Activated CD4-positive, alpha-beta T cell treated with anti-CD3 and anti-CD28 coated beads for 36 hours (primary cell): ENCODE data around the gene SCGB1D1. TPM values are rescaled to one million over a fixed set of nuclear protein-coding genes. Genes with fewer than 3 reads are reported as not detected.

ENCODE experiments used
- ATAC-seq: fragments of 200-7000 bp; cut with Tn5 transposase; one replicate; pipeline ENCODE4 v1.10.0; 2021; ENCODE audit warnings: mild to moderate bottlenecking, moderate library complexity
- CTCF ChIA-PET: fragments of 350-600 bp; sonication (Branson Sonifier 250); formaldehyde crosslinking; loops from one replicate; lab custom pipeline; 2021; ENCODE audit warnings: antibody characterized with exemption; lab: Charles Lee
- POLR2A ChIA-PET: fragments of 350-600 bp; sonication (Branson Sonifier 250); formaldehyde crosslinking; loops from one replicate; lab custom pipeline; 2021; ENCODE audit warnings: antibody characterized with exemption, inconsistent platforms; lab: Charles Lee
- DNase-seq: peaks from one replicate; pipeline ENCODE4 v3.0.0-alpha.2; 2020
- H3K27ac Mint-ChIP-seq: one replicate; pipeline ENCODE4 v1.8.0; 2021; ENCODE audit warnings: mixed read lengths
- H3K27me3 Mint-ChIP-seq: one replicate; pipeline ENCODE4 v1.8.0; 2021; ENCODE audit warnings: mixed read lengths
- H3K36me3 Mint-ChIP-seq: one replicate; pipeline ENCODE4 v1.8.0; 2021; ENCODE audit warnings: low read depth, mixed read lengths
- H3K4me1 Mint-ChIP-seq: one replicate; pipeline ENCODE4 v1.8.0; 2021; ENCODE audit warnings: mixed read lengths
- H3K4me3 Mint-ChIP-seq: one replicate; pipeline ENCODE4 v1.8.0; 2021; ENCODE audit warnings: mild to moderate bottlenecking, moderate library complexity, mixed read lengths
- H3K9me3 Mint-ChIP-seq: one replicate; pipeline ENCODE4 v1.8.0; 2021; ENCODE audit warnings: low read depth, mixed read lengths
- intact Hi-C, 2 experiments: fragments of 100-400 bp; cut with DNase I in 1 of 2; cut with micrococcal nuclease in 1 of 2; formaldehyde crosslinking; loops; one replicate each; pipeline versions ENCODE4 v1.14.2 to v1.15.1; 2022 to 2024; cut with DNase I, micrococcal nuclease
- total RNA-seq, 2 experiments: library from RNA; stranded (reverse); gene quantifications; one replicate each; pipeline ENCODE4 v1.2.3, GENCODE V29; 2021

Gene SCGB1D1
- total RNA-seq, 2 experiments from 2014 or later: not detected

DNA sequence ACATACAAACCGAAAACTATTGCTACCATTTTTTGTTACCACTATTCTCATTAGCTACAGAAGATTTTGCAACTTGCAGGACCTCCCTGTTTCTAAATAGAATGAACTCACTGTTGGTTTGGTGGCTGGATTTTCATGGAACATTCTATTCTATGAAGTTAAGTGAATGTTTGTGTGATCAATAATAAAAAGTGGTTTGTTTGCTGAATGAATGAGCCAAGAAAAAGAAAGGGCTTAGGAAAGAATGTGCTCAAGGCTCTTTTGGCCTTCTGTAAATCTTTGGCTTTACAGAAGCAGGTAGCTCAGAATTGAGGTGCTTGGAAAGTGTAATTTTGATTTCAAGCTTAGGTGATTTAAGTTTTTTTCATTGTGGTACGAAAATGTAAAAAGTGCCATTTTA lies 46.2 kb downstream of the SCGB1D1 start:
- no peak for ATAC-seq
- Mint-ChIP-seq H3K4me1 (no peaks in the 10 kb centered on the region), H3K36me3 (no peaks in the 10 kb centered on the region), H3K4me3 (no peak overlapping the region), H3K9me3 (no peaks in the 10 kb centered on the region), H3K27ac (no peak overlapping the region), H3K27me3 (peaks cover 35% of the 10 kb centered on the region)
- no peak for DNase-seq
- POLR2A ChIA-PET: no interaction called here
- intact Hi-C loops: no loop called here
- CTCF ChIA-PET: interaction anchor here (1.6 to 2.0 kb wide), 2 partner anchors 14 to 74 kb away, joined by 5 to 6 read pairs; no protein-coding TSS in a partner anchor

DNA sequence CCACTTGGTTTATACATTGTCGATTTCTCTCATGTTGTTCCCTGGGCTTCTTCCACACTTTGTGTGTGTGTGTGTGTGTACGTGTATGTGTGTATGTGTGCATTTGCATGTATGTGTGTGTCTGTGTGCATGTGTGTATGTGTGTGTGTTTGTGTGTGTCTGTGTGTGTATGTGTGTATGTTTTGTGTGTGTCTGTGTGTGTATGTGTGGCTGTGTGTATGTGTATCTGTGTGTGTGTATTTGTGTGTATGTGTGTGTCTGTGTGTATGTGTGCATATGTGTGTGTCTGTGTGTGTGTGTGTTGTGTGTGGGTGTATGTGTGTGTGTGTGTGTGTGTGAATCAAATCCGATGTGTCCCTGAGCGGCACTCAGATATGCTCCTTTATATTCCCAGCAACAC lies 47.5 kb downstream of the SCGB1D1 start:
- no peaks in the 10 kb centered on the region for H3K9me3 Mint-ChIP-seq
- H3K36me3 Mint-ChIP-seq: no peaks in the 10 kb centered on the region
- ChIA-PET CTCF (no interaction called here), POLR2A (no interaction called here)
- H3K27me3 Mint-ChIP-seq: peaks cover 37% of the 10 kb centered on the region
- H3K4me3 Mint-ChIP-seq: no peak overlapping the region
- intact Hi-C loops: no loop called here
- ATAC-seq: no peak
- H3K27ac Mint-ChIP-seq: no peak overlapping the region
- no peak for DNase-seq
- no peaks in the 10 kb centered on the region for H3K4me1 Mint-ChIP-seq

DNA sequence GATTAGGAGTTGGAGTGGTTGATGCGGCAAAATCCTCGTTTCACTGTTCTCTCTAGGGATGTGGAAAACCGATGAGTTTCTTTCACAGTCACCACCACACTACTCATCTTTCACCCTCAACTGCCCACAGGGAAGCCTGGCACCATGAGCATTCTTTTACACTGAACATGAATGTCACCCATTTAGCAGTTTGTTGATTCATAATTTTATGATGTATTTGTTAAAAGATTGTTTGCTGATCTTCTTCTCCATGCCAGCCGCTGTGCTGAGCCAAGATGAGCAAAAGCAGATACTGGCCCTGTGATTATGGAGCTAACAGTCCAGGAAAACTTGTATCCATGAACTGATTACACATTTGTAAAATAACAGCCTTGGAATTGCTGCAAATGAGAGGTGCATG lies 48.1 kb downstream of the SCGB1D1 start:
- no peaks in the 10 kb centered on the region for H3K36me3 Mint-ChIP-seq
- no peaks in the 10 kb centered on the region for H3K4me1 Mint-ChIP-seq
- POLR2A ChIA-PET: no interaction called here

DNA sequence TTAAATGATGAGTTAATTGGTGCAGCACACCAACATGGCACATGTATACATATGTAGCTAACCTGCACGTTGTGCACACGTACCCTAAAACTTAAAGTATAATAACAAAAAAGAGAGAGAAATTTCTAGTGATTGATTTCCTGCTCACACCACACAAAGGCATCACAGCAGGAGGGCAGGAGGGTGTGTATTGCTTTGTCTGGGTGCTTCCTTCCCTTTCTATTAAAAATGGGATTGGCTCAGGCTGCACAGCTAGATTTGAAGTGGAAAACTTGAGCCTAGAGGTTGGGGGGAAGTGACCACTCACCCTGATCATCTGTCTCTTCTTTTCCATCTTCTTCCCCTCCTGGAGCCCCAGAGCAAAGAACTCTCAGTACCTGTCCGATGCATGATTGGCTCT lies 51.1 kb downstream of the SCGB1D1 start:
- Mint-ChIP-seq H3K36me3 (no peaks in the 10 kb centered on the region), H3K4me1 (no peaks in the 10 kb centered on the region), H3K4me3 (no peak overlapping the region), H3K27ac (no peak overlapping the region), H3K27me3 (peaks cover 20% of the 10 kb centered on the region), H3K9me3 (no peaks in the 10 kb centered on the region)
- DNase-seq (no peak), ATAC-seq (no peak)
- CTCF ChIA-PET: no interaction called here
- intact Hi-C loops: no loop called here
- POLR2A ChIA-PET: no interaction called here

More for the DNA sequence above, 48.1 kb downstream of the SCGB1D1 start:
- DNase-seq (no peak), ATAC-seq (no peak)
- Mint-ChIP-seq H3K27ac (no peak overlapping the region), H3K27me3 (peaks cover 33% of the 10 kb centered on the region), H3K9me3 (no peaks in the 10 kb centered on the region), H3K4me3 (no peak overlapping the region)
- CTCF ChIA-PET: no interaction called here
- intact Hi-C loops: no loop called here

DNA sequence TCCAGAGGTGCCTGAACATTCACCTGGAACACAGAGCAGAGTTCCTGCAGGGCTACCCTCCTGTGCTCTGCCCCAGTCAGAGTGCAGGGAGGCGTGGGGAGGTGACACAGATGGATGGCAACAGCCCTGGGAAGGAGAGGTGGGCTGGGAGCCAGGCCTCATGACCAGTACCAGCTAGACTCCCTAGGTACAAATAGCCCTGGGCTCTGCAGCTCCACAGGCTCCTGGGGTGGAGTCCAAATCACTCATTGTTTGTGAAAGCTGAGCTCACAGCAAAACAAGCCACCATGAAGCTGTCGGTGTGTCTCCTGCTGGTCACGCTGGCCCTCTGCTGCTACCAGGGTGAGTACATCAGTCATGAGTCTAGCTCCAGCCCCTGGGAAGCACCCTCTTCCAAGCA lies 52.0 kb downstream of the SCGB1D1 start, which contains the start of gene SCGB1D2:
Gene SCGB1D2 (plus strand): TSS at position 219 of the 400 bp plus-strand sequence. CDS start 69 bp downstream, at position 288.
- intact Hi-C loops: no loop called here

More for the DNA sequence above, 52.0 kb downstream of the SCGB1D1 start, which contains the start of gene SCGB1D2:
- no peaks in the 10 kb centered on the region for H3K9me3 Mint-ChIP-seq
- ChIA-PET CTCF (interaction anchor here (0.6 to 2.1 kb wide), 3 partner anchors 61 to 99 kb away, joined by 3 to 9 read pairs (median 3); no protein-coding TSS in a partner anchor), POLR2A (no interaction called here)
- no peak for DNase-seq
- ATAC-seq: no peak
- no peaks in the 10 kb centered on the region for H3K36me3 Mint-ChIP-seq
- peaks cover 26% of the 10 kb centered on the region for H3K27me3 Mint-ChIP-seq
- no peaks in the 10 kb centered on the region for H3K4me1 Mint-ChIP-seq
- H3K4me3 Mint-ChIP-seq: no peak within 1 kb of the TSS
- no peak within 1 kb of the TSS for H3K27ac Mint-ChIP-seq

Other genes starting within 250 kb of the SCGB1D1 start
- under 1 TPM; 0.37 to 0.65 TPM for gene BEST1, start 239.9 kb upstream of the SCGB1D1 start, total RNA-seq
- 100 to 1,000 TPM; 777 to 914 TPM for gene FTH1, start 222.6 kb upstream of the SCGB1D1 start, total RNA-seq
- 100 to 1,000 TPM; 125 to 140 TPM for gene INCENP, start 66.2 kb upstream of the SCGB1D1 start, total RNA-seq
- gene SCGB2A1, start 18.5 kb downstream of the SCGB1D1 start, total RNA-seq: not detected
- gene SCGB1D2, start 52.0 kb downstream of the SCGB1D1 start, total RNA-seq: not detected
- not detected for gene SCGB2A2, start 79.9 kb downstream of the SCGB1D1 start, total RNA-seq
- not detected for gene SCGB1D4, start 108.9 kb downstream of the SCGB1D1 start, total RNA-seq
- 1 to 10 TPM; 1.2 to 1.3 TPM for gene ASRGL1, start 147.2 kb downstream of the SCGB1D1 start, total RNA-seq
- not detected for gene SCGB1A1, start 228.8 kb downstream of the SCGB1D1 start, total RNA-seq